GM21737 (cell line): Measurements from ENCODE around the gene ANO9.

Experiments used
- ATAC-seq: cut with Tn5 transposase; IDR thresholded peaks from one replicate; pipeline ENCODE4 v1.9.1; 2021; ENCODE audit warnings: mild to moderate bottlenecking, moderate library complexity; ENCODE audit not compliant: unreplicated experiment

Gene ANO9

GRCh38 chr11:452916-453527, 11.2 kb upstream of the ANO9 start:
- no peak for ATAC-seq

- ATAC-seq, result no peak
Observed at GRCh38 chr11:452203-452744, 10.5 kb upstream of the ANO9 start.

GRCh38 chr11:451738-452137, 9.9 kb upstream of the ANO9 start:
- ATAC-seq, result no peak

GRCh38 chr11:450809-451451, 9.1 kb upstream of the ANO9 start:
- ATAC-seq, result no peak

GRCh38 chr11:449889-450808, 8.3 kb upstream of the ANO9 start, which contains the start of gene PTDSS2:
PTDSS2 (plus strand) TSS chr11:450279; CDS start chr11:450456, 177 bp downstream.
- peak; percentile 67 for ATAC-seq

GRCh38 chr11:447923-448731, 6.3 kb upstream of the ANO9 start:
- ATAC-seq, result peak; percentile 56

GRCh38 chr11:446891-447290, 5.1 kb upstream of the ANO9 start:
- no peak for ATAC-seq

GRCh38 chr11:445765-446588, 4.2 kb upstream of the ANO9 start:
- no peak for ATAC-seq

GRCh38 chr11:444396-445144, 2.8 kb upstream of the ANO9 start:
- ATAC-seq, result no peak

GRCh38 chr11:443542-444199, 1.9 kb upstream of the ANO9 start:
- ATAC-seq, result no peak

GRCh38 chr11:442611-443081, 835 bp upstream of the ANO9 start:
- no peak for ATAC-seq

GRCh38 chr11:441043-441417, 781 bp downstream of the ANO9 start:
- ATAC-seq, result no peak

- no peak for ATAC-seq
Observed at GRCh38 chr11:440065-441042, 1.5 kb downstream of the ANO9 start.

- ATAC-seq, result no peak
Observed at GRCh38 chr11:439315-440064, 2.3 kb downstream of the ANO9 start.

- no peak for ATAC-seq
Observed at GRCh38 chr11:438101-438844, 3.5 kb downstream of the ANO9 start.
